HL-60 (cell line): ENCODE measurements around the gene ATXN7.

Experiments used
- DNase-seq, 2 experiments: peaks; one replicate each; pipeline ENCODE4 v3.0.0-alpha.2; 2010 to 2020; ENCODE audit warnings: low read depth in 1 of 2, low spot score in 1 of 2
- H3K27ac ChIP-seq: fragments of 250-450 bp; sonication (Bioruptor Pico); replicated peaks from 2 replicates; pipeline ENCODE4 v1.5.1; 2020; ENCODE audit warnings: mild to moderate bottlenecking, moderate library complexity
- H3K27me3 ChIP-seq: fragments of 250-450 bp; sonication (Bioruptor Pico); 2 replicates; pipeline ENCODE4 v1.5.1; 2021; ENCODE audit warnings: mild to moderate bottlenecking, moderate library complexity; ENCODE audit not compliant: insufficient read depth, poor library complexity, severe bottlenecking
- H3K4me3 ChIP-seq: replicated peaks from 2 replicates; pipeline ENCODE4 v1.5.1; 2011; ENCODE audit warnings: mild to moderate bottlenecking, control low read depth, low read length; ENCODE audit not compliant: insufficient read depth
- GABPA ChIP-seq: IDR thresholded peaks from 2 replicates; pipeline ENCODE4 v1.6.1; 2012; ENCODE audit warnings: low read depth
- POLR2AphosphoS5 ChIP-seq: IDR thresholded peaks from 2 replicates; pipeline ENCODE4 v1.6.1; 2012; ENCODE audit warnings: low read depth
- SPI1 ChIP-seq: IDR thresholded peaks from 2 replicates; pipeline ENCODE4 v1.6.1; 2012; ENCODE audit warnings: low read depth, mild to moderate bottlenecking, borderline replicate concordance
- TF ChIP-seq, protein P1 (sequence below): IDR thresholded peaks from one replicate; pipeline ENCODE4 v1.5.1; 2011; ENCODE audit warnings: low read length, control low read depth, inconsistent platforms; ENCODE audit not compliant: insufficient read depth
- TF ChIP-seq, protein P2 (sequence below): IDR thresholded peaks from 2 replicates; pipeline ENCODE4 v1.6.1; 2012; ENCODE audit warnings: low read depth; ENCODE audit not compliant: insufficient replicate concordance

The ATXN7 gene

DNA sequence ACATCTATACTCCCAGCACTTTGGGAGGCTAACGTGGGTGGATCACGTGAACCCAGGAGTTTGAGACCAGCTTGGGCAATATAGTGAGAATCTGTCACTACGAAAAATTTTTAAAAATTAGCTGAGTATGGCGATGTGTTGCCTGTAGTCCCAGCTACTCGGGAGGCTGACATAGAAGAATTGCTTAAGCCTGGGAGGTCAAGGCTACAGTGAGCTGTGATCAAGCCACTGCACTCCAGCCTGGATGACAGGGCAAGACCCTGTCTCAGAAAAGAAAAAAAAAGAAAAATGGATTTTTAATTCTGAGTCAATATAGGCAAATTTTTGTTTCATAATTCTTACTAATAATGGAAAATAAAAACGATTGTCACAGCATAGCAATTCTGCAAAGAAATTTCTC, 31.3 kb upstream of the ATXN7 start:
- TF ChIP-seq POLR2AphosphoS5 (no peak), GABPA (no peak), SPI1 (no peak)
- TF ChIP-seq, protein P1, sequence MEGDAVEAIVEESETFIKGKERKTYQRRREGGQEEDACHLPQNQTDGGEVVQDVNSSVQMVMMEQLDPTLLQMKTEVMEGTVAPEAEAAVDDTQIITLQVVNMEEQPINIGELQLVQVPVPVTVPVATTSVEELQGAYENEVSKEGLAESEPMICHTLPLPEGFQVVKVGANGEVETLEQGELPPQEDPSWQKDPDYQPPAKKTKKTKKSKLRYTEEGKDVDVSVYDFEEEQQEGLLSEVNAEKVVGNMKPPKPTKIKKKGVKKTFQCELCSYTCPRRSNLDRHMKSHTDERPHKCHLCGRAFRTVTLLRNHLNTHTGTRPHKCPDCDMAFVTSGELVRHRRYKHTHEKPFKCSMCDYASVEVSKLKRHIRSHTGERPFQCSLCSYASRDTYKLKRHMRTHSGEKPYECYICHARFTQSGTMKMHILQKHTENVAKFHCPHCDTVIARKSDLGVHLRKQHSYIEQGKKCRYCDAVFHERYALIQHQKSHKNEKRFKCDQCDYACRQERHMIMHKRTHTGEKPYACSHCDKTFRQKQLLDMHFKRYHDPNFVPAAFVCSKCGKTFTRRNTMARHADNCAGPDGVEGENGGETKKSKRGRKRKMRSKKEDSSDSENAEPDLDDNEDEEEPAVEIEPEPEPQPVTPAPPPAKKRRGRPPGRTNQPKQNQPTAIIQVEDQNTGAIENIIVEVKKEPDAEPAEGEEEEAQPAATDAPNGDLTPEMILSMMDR = no peak
- TF ChIP-seq, protein P2, sequence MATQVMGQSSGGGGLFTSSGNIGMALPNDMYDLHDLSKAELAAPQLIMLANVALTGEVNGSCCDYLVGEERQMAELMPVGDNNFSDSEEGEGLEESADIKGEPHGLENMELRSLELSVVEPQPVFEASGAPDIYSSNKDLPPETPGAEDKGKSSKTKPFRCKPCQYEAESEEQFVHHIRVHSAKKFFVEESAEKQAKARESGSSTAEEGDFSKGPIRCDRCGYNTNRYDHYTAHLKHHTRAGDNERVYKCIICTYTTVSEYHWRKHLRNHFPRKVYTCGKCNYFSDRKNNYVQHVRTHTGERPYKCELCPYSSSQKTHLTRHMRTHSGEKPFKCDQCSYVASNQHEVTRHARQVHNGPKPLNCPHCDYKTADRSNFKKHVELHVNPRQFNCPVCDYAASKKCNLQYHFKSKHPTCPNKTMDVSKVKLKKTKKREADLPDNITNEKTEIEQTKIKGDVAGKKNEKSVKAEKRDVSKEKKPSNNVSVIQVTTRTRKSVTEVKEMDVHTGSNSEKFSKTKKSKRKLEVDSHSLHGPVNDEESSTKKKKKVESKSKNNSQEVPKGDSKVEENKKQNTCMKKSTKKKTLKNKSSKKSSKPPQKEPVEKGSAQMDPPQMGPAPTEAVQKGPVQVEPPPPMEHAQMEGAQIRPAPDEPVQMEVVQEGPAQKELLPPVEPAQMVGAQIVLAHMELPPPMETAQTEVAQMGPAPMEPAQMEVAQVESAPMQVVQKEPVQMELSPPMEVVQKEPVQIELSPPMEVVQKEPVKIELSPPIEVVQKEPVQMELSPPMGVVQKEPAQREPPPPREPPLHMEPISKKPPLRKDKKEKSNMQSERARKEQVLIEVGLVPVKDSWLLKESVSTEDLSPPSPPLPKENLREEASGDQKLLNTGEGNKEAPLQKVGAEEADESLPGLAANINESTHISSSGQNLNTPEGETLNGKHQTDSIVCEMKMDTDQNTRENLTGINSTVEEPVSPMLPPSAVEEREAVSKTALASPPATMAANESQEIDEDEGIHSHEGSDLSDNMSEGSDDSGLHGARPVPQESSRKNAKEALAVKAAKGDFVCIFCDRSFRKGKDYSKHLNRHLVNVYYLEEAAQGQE = no peak
- Histone ChIP-seq H3K4me3 (no peak overlapping the region), H3K27me3 (no peaks in the 10 kb centered on the region), H3K27ac (no peak overlapping the region)
- DNase-seq = no peak

DNA sequence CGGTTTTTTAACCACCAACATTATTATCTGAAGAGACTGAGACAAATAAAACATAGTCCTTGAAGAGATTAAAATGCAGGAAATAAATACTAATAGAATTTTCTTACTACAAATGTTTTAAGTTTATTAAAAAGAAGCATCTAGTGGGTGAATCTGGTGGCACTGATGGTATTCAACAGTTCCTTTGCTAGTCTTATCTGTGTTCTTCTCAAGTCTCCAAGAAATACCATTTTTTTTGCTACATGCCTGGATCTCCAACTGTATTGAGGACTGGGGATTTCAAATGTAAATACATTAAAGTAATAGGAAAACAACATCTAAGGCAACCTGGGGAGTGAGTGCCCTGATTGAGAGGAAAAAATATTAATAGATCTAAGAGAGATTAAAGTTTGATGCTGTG, 22.0 kb upstream of the ATXN7 start:
- Histone ChIP-seq H3K27me3 (no peaks in the 10 kb centered on the region), H3K4me3 (no peak overlapping the region), H3K27ac (no peak overlapping the region)
- TF ChIP-seq POLR2AphosphoS5 (no peak), GABPA (no peak)
- TF ChIP-seq, protein P1 = no peak
- no peak for DNase-seq

DNA sequence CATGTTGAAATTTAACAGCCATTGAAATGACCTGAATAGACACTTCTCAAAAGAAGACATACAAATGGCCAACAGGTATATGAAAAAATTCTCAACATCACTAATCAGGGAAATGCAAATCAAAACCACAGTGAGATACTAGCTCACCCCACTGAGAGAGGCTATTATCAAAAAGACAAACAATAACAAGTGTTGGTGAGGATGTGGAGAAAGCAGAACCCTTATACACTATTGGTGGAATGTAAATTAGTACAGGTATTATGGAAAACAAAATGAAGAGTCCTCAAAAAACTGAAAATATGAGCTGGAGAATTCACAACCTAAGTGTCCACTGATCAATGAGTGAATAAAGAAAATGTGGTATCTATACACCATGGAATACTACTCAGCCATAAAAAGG, 21.5 kb upstream of the ATXN7 start:
- no peak for DNase-seq
- Histone ChIP-seq H3K27ac (no peak overlapping the region), H3K4me3 (no peak overlapping the region), H3K27me3 (no peaks in the 10 kb centered on the region)
- TF ChIP-seq GABPA (no peak), POLR2AphosphoS5 (no peak), SPI1 (no peak)
- TF ChIP-seq, protein P1 = no peak
- TF ChIP-seq, protein P2 = no peak

DNA sequence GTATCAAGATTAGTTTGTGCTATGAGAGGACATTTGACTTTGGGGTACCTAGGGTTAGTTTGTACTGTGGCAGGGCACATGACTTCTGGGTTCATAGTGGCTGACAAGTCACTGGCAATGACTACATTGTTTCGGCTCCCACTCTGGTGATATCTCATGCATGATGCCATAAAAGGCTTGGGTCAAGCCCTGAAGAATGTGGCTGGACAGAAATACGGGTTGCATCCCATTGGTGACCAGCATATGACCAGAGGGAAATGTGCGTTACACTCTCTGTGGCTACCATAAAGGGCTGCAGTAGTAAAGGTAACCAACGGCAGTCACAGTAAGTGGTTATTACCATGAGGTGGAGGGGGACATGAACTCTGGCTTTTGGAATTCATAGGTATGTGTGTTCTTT, 18.5 kb upstream of the ATXN7 start:
- DNase-seq = no peak
- Histone ChIP-seq H3K27ac (no peak overlapping the region), H3K4me3 (no peak overlapping the region), H3K27me3 (no peaks in the 10 kb centered on the region)
- TF ChIP-seq, protein P1 = no peak
- no peak for TF ChIP-seq POLR2AphosphoS5
- TF ChIP-seq SPI1 = no peak
- TF ChIP-seq GABPA = no peak
- TF ChIP-seq, protein P2 = no peak
